Activated effector memory CD4-positive, alpha-beta T cell treated with Interleukin-2 at 50 U/mL for 16 hours (primary cell): ENCODE data around the gene CCDC8.
"Not testable (repeated sequence)": the region's sequence is repeated elsewhere in the genome, so short reads cannot be mapped to it uniquely, and the experiment has no call there.

Source experiments
- DNase-seq: peaks from one replicate; pipeline ENCODE4 v3.0.0-alpha.2; 2020

The CCDC8 gene

DNA sequence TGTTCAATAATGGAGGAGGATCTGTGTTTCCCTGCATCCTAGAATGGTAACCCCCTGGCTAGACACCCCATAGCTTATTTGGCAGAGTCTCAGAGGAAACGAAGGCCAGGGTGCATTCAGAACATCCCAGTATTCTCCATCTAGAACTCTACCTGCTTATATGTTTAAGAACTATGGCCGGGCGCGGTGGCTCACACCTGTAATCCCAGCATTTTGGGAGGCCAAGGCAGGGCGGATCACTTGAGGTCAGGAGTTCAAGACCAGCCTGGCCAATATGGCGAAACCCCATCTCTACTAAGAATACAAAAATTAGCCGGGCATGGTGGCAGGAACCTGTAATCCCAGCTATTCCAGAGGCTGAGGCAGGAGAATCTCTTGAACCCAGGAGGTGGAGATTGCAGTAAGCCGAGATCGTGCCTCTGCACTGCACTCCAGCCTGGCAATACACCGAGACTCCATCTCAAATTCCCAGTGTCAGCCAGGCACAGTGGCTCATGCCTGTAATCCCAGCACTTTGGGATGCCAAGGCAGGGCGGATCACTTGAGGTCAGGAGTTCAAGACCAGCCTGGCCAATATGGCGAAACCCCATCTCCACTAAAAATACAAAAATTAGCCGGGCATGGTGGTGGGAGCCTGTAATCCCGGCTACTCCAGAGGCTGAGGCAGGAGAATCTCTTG is 15.4 kb downstream of the CCDC8 start:
- DNase-seq, result not testable (repeated sequence)

DNA sequence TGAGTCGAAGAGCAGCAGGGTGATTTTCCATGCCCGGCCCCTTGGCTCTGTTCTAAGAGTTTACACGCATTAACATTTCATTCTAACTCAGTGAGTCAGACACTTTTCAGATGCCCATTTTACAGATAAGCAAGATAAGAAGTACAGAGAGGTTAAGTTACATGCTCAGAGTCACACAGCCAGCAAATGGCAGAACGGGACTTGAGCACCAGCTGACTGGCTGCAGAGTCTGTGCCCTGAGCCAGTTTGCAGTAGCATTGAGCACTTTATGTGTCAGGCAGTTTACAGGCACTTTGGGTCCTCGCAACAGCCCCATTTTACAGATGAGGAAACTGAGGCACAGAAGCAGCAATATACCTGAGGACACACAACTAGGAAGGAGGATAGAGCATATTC is 19.0 kb downstream of the CCDC8 start:
- no peak for DNase-seq

DNA sequence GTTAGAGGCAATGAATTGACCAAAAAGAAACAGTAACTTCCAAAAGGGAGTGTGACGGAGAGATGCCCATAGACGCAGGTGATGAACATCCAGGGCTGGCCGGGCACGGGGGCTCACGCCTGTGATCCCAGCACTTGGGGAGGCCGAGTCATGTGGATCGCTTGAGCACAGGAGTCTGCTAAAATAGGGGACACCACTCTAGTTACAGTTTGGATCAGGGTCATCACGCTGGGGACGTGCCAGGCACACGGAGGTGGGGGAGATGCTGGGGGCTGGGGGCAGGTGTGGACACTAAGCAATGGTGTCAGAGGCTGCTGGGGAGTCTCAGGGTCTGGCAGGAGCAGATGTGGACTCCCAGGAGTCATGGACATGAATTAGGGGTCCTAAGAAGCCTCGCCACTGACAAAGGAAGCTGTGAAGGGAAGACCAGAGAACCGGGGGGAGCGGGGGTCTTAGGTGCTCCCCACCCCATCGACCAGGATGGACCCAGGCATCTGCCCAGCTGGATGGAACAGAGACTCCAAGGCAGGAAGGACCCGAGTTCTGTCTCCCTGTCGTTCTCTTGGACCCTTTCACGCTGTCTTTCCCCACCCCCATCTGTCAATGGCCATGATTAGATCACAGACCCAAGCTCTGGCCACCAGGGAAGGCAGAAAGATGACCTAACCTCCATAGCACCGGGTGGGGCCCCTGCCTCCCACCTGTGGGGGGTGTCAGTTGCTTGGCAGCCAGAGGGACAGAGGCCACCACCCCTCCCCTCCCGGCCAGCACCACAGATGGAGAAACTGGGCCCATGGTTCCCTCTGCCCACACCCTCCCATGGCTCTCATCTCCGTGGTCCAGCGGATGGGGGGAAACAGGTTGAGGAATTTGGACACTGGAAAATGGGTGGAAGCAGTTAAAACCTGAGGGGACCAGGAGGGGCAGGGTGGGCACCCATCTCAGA is 19.6 kb downstream of the CCDC8 start:
- no peak for DNase-seq

DNA sequence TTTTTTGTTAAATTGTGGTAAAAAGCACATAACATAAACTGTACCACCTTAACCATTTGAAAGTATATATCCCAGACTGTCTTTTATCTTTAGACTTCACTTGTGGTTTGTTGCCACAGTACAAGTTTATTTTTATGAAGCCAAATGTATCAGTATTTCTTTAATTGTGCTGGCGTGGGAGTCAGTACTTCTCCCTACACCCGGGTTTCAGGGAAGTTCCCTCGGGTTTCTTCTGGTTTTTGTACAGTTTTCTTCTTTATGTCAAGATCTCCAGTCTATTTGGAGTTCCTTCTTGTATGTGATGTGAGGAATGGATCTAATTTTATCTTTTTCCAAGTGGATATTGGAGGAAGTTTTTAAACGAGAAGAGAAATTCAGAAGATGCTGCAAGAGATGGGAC is 20.5 kb downstream of the CCDC8 start:
- DNase-seq, result no peak

DNA sequence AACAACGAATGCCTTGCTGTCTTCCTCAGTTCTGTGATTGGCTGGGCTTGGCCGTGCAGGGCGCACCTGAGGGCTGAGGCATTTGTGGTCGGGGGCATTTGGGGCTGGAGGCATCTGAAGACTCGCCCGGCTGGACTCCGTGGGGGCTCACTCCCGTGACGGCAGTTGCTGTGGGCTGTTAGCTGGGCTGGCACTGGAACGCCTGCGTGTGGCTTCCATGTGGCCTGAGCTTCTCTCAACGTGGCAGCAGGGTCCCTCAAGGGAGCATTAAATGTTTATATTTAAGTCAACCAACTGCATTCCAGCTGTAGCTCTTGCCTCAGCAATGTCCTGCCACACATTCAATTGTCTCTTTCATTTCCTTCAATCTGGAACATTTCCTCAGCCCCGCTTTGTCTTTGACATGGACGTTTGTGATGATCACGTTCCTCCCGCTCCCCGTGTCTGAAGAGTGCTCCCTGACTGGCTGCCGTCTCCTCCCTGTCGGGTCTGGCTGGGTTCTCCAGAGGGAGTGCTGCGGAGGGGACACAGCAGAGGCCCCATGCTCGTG is 21.0 kb downstream of the CCDC8 start:
- DNase-seq, result no peak

DNA sequence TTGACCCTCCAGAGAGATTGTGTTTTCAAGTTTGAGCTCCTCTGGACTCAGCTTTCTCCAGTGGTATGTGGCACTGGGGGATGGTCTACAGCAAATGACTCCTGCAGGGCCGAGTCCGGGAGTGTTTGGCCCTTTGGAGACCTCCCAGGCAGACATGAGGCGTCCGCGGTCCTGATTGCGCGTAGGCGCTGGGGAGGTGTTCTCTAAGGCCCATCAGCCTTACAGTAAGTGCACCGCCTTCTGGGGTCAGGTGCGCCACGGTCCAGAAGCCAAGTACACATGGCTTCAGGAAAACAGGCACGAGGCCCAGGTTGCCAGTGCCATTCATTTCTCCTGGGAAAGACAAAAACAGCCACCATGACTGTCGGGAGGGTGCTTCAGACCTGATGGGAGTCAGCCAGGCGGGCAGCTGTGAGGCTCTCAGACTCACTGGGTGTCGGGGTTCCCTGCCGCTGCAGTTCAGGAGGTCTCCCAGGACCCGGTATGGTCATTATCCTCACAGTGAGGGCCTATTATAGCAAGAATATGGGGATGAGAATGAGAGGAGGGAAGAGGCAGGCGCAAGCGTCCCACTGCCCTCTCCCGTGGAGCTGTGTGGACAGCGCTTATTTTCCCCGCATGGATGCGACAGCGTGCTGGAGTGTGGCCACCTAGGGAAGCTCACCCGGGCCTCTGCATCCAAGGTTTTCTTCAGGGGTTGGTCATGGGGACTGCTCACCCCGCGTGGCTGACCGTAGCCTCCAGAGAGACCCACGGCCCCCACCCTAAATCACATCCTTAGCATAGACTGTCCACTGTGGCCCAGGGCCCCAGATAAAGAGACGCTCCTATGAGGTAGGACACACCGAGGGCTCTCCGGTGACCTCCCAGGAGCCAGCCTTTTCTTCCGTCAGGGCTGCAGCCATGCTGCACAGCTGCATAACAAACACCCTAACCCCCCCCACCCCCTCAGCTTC is 21.8 kb downstream of the CCDC8 start:
- DNase-seq, result no peak

DNA sequence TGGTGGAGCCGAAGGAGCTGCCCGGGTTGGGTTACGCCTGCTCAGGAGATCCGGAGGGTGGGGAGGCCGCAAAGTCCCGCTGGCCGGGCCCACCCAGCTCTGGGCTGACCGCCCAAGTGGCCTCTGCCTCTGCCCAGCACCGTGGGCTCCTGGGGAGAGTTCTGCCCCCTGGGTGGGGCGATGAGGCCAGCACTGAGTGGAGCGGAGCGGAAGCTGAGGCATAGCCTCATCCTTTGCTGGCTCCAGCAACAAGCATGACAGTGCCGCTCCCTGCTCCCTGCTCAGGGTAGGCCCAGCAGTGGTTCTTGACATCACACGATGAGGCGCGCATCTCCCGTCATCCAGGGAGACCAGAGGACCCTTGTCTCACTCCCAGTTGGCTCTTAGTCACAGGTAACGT is 22.5 kb downstream of the CCDC8 start:
- no peak for DNase-seq

DNA sequence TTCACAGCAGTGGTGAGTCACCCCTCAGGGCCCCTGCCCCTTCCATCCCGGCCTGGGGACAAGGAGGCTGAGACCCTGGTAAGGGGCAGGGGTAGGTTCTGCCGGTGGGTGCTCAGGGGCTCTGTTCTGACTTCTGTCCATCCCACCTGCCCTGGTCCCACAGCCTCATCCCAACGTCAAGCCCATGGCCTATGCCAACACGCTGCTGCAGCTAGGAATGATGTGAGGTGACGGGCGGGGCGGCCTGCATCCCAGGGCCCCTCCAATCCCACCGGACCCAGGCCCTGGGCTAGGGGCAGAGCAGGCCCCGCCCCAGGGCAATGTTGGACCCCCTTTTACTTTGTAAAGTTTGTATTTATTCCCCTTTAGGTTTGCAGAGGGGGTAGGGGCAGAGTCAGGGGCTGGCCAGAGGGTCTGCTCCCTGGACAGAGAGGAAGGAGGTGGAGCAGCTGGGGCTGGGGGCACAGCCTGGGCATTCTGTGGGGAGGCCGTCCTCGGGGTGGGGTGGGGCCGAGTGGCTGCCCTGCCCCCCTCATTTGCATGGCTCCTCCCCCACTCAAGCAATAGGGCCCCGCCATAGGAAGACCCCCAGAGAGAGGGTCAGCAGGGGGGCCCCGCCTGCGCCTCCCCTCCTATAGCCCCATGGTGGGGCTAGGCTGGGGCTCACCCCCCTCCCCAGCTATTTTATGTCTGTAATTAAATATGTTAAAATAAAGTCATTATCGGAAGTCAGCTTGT is 23.1 kb downstream of the CCDC8 start:
- no peak for DNase-seq

DNA sequence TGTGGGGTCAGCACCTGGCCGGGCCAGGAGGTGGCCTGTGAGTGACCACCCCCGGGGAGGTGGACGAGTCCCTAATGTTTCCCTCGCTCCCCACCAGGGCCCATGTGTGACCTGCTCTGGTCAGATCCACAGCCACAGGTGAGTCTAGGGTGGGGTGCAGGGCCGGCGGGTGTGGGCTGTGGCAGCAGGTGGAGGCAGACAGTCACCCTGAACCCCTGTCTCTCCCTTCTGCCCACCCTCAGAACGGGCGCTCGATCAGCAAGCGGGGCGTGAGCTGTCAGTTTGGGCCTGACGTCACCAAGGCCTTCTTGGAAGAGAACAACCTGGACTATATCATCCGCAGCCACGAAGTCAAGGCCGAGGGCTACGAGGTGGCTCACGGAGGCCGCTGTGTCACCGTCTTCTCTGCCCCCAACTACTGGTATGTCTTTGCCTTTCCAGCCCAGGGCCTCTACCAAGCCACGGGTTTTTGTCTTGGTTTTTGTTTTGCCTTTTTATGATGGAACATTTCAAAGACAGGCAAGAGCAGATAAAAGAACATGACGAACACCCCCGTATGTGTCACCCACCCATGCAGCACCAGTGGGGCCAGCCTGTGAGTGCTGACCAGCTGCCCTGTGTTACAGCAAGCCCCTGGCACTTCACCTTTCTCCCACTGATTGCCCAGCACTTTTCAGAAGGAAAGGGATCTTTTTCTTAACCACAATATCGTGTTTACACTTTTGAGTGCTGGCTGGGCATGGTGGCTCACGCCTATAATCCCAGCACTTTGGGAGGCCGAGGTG is 24.9 kb downstream of the CCDC8 start:
- no peak for DNase-seq

DNA sequence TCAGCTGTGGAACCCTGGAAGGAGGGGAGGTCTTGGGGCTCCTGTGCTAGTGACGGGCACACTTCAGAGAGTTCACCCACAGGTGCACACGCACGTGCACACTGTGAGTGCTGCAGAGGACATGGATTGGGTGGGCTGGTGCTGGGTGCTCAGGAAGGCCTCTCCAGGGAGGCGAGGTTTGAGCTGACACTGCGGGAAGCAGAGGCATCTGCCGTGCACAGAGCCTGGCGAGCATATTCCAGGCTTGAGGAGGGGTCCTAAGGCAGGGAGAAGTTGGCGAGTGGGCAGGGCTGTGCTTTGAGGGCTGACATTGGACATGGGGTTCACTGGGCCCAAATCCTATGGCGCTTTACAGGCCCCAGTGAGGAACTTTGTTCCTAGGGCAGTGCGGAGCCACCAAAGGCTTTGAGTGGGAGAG is 25.6 kb downstream of the CCDC8 start:
- DNase-seq, result no peak

DNA sequence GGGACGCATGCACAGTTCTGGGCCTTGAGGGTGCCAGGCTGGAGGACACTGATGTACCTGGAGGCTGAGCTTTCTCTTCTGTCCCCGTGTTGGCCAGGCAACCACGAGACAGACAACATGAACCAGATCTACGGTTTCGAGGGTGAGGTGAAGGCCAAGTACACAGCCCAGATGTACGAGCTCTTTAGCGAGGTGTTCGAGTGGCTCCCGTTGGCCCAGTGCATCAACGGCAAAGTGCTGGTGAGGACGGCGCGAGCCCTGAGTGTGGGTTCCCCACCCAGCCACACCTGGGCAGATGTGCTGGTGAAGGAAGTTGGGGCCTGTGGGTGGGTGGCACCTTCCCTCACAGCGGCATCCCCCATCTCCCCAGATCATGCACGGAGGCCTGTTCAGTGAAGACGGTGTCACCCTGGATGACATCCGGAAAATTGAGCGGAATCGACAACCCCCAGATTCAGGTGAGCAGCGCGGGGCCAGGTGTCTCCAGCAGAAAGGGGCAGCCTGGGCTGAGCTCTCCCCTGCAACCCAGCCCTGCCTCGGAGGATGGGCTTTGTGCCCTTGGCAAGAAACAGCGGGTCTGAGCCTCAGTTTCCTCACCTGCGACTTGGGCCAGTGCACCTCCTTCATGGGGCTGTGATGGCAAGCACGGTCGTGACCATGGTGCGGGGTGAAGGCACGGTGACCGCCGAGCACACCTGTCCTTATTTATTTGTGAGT is 26.2 kb downstream of the CCDC8 start:
- no peak for DNase-seq

DNA sequence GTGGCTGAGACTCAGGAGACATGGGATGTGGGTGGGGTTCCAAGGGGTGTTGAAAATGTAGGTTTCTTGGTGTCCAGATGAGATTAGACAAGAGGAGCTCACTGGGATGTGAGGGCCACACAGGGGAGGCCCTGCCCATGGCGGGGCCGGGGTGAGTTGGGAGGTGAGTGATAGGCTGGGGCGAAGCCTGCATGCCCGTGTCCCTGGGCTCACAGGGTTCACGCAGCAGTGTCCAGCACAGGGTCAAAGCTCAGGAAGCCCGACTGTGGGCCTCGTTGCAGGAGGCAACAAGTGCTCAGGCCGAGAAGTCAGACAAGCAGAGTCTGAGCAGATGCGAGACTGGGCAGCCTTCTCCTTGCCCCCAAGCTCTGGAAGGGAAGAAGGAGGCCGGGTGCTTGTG is 27.2 kb downstream of the CCDC8 start:
- no peak for DNase-seq

DNA sequence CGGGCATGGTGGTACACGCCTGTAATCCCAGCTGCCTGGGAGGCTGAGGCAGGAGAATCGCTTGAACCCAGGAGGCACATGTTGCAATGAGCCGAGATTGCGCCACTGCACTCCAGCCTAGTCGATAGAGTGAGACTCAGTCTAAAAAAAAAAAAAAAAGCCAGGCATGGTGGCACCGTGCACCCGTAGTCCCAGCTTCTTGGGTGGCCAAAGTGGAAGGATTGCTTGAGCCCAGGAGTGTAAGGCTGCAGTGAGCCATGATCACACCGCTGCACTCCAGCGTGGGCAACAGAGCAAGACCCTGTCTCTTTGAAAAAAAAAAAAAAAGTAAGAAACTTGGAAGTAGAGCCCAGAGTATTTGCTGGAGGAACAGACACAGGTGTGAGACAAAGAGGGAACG is 27.7 kb downstream of the CCDC8 start:
- no peak for DNase-seq

DNA sequence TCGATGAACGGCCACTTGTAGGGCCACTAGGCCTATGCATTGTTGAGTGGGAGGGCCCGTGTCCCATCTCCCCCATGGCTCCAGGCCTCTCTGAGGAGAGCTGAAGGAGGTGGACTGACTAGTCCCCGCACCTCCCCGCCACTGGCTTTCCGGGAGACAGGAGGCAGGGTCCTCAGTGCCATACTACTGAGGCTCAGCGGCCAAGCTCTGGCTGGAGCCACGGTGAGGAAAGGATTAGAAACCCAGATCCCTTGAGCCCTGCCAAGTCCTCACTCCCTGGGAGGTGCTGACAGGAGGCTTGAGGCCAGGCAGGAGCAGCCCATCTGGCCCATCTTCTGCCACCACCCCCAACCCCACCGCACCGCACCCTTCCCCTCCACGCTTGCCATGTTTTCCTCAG is 29.0 kb downstream of the CCDC8 start:
- no peak for DNase-seq

DNA sequence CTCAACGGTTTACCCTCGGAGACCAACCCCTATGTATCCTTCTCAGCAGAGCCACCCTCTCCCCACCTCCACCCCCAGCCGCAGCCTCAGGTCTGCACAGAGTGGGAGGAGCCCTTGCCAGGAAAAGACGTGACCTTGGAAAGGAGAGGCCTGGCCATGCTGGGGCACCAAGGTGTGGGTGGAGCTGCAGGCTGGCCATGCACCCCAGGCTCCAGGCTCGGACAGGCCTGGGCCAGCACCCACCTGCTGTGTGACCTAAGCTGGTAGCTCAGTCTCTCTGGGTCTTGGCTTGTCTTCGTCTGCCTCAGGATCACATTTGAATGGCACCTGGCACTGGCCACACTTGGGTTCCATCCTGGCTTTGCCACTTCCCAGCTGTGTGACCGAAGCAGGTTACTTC is 29.5 kb downstream of the CCDC8 start:
- no peak for DNase-seq

DNA sequence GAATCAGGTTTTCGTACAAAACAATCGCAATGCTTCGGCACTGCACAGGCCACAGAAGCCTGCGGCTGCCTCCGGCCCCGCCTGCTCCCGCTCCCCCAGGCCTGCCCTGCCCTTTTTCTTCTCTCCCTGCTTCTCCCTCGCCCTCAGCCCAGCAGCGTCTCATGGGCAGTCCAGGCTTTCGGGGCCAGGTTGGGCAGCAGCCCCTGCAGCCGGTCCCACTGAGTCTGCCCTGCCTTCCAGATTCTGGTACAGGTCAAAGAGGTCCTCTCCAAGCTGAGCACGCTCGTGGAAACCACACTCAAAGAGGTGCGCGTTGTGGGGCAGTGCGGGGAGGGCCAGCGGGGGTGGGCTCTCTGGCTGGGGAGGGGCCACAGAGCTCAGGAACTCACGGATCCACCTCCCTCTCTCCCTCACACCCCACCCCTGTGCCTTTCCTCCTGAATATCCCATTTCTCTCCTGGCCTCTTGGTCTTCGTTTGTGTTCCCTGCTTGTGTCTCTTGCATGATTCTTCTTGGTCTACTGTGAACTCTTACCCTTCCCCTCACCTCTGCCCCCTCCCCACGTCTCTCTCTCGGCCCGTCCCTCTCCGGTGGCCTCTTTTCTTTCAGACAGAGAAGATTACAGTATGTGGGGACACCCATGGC is 30.1 kb downstream of the CCDC8 start:
- no peak for DNase-seq

DNA sequence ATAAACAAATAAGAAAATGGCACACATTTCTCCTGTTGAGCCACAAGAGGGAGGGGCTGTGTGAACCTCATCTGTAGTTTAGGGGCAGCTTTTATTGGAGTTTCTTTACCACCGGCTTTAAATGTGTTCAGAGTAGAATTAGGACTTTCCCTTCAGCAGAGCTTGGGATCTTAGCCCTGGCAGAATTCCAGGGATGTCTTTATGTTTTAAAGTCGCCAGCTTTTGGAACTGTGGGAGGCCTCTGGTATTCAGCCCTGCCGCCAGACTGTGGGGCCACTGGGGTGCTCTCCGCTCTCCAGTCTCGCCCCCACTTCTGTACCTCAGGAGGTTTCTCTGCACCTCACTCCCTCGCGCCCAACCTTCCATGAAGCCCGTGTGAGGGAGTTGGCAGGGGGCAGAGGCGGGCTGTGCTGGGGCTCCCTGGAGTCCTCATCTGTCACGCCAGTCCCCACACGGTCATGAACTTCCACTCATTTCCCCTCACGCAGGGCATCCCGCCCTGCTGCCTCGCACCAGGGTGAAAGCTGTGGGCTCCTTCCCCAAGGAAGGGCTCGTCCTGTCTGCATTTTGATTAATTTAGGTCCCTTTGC is 31.5 kb downstream of the CCDC8 start:
- DNase-seq, result no peak

DNA sequence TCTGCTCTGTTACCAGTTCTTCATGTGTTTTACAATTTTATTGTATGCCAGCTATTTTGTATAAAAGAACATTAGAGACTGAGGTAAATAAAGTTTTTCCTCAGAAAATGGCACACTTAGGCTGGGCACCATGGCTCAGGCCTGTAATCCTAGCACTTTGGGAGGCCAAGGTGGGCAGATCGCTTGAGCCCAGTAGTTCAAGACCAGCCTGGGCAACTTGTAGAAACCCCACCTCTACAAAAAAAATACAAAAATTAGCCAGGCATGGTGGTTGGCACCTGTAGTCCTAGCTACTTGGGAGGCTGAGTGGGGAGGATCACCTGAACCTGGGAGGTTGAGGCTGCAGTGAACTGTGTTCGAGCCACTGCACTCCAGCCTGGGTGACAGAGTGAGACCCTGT is 32.0 kb downstream of the CCDC8 start:
- no peak for DNase-seq

DNA sequence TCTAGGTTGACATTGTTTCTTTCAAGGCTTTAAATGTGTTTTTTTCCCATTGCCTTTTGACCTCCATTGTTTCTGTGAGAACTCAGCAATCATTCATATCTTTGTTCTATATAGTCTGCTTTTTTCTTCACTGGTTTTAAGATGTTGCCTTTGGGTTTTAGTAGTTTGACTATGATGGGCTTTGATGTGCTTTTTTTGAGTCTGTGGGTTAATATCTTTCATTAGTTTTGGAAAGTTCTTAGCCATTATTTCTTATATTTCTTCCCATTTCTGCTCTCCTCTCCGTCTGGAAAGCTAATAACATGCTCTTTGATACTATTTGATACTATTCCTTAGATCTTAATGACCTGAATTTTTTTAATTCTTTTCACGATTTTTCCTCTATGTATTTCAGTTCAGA is 32.7 kb downstream of the CCDC8 start:
- DNase-seq, result no peak

DNA sequence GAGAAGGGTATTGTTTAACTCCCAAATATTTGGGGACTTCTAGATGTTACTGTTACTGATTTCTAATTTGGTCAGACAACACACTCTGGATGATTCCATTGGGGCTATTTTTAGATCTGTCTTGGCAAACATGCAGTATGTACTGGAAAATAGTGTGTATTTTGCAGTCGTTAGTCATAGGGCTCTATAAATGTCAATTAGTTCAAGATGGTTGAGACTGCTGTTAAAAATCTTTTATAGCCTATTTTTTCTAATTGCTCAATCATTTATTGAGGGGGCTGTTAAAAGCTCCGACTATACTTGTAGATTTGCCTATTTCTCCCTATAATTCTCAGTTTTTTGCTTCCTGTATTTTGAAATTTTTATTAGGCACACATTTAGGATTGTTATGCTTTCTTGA is 35.1 kb downstream of the CCDC8 start:
- DNase-seq, result no peak
